Stimulated activated naive CD8-positive, alpha-beta T cell treated with anti-CD3 and anti-CD28 coated beads, Interleukin-15, amount 100 ng/mL, for 72 hours (primary cell): ENCODE data around the gene ATP10A.

Experiments used
- ATAC-seq: fragments of 150-1000 bp; cut with Tn5 transposase; 2 replicates; pipeline ENCODE4 v1.10.0; 2021; ENCODE audit warnings: mild to moderate bottlenecking, moderate library complexity
- DNase-seq, 2 donors: peaks; one replicate each; pipeline ENCODE4 v3.0.0; 2021 to 2022
- H3K27ac Mint-ChIP-seq, 2 donors: one replicate each; pipeline ENCODE4 v1.8.0; 2022; ENCODE audit warnings: mild to moderate bottlenecking in 2 of 2, mixed read lengths in 2 of 2, moderate library complexity in 2 of 2
- H3K27me3 Mint-ChIP-seq: one replicate; pipeline ENCODE4 v1.8.0; 2022; ENCODE audit warnings: mixed read lengths
- H3K4me1 Mint-ChIP-seq: one replicate; pipeline ENCODE4 v1.8.0; 2022; ENCODE audit warnings: mild to moderate bottlenecking, mixed read lengths
- H3K4me3 Mint-ChIP-seq, 2 donors: one replicate each; pipeline ENCODE4 v1.8.0; 2022; ENCODE audit warnings: mild to moderate bottlenecking in 2 of 2, mixed read lengths in 2 of 2, moderate library complexity in 1 of 2
- H3K9me3 Mint-ChIP-seq, 2 donors: one replicate each; pipeline ENCODE4 v1.8.0; 2022; ENCODE audit warnings: mixed read lengths in 2 of 2

The ATP10A gene

GRCh38 chr15:25683415-25683814 is 179.7 kb downstream of the ATP10A start:
- no peaks in the 10 kb centered on the region for H3K9me3 Mint-ChIP-seq
- H3K4me1 Mint-ChIP-seq = no peaks in the 10 kb centered on the region
- no peaks in the 10 kb centered on the region for H3K27me3 Mint-ChIP-seq
- no peak overlapping the region for H3K4me3 Mint-ChIP-seq
- ATAC-seq (no peak), DNase-seq (no peak)
- no peak overlapping the region for H3K27ac Mint-ChIP-seq

DNA sequence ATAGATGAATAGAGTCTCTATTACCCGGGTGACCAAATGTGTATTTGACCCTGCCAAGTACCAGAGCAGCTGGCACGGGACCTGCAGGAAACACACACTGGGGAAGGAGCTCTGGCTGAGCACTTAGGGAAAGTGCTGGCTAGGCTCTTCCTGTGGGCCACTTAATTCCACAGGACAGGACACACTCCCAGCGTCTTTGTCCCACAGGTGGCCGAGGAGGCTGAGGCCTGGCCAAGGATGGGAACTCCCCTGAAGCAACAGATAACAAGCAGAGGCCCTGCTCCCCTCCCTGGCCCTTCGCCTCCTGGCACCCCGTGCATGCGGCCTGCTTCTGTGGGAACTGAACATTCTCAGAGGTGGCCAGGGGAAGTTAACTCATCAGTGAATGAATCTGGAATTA is 180.8 kb downstream of the ATP10A start:
- ATAC-seq = no peak
- Mint-ChIP-seq H3K4me1 (no peaks in the 10 kb centered on the region), H3K9me3 (no peaks in the 10 kb centered on the region), H3K4me3 (no peak overlapping the region), H3K27ac (no peak overlapping the region), H3K27me3 (no peaks in the 10 kb centered on the region)
- no peak for DNase-seq

GRCh38 chr15:25680686-25681025 is 182.5 kb downstream of the ATP10A start:
- no peak overlapping the region for H3K4me3 Mint-ChIP-seq
- no peaks in the 10 kb centered on the region for H3K4me1 Mint-ChIP-seq
- ATAC-seq (no peak), DNase-seq (no peak)
- H3K27me3 Mint-ChIP-seq = no peaks in the 10 kb centered on the region
- no peak overlapping the region for H3K27ac Mint-ChIP-seq
- no peaks in the 10 kb centered on the region for H3K9me3 Mint-ChIP-seq

DNA sequence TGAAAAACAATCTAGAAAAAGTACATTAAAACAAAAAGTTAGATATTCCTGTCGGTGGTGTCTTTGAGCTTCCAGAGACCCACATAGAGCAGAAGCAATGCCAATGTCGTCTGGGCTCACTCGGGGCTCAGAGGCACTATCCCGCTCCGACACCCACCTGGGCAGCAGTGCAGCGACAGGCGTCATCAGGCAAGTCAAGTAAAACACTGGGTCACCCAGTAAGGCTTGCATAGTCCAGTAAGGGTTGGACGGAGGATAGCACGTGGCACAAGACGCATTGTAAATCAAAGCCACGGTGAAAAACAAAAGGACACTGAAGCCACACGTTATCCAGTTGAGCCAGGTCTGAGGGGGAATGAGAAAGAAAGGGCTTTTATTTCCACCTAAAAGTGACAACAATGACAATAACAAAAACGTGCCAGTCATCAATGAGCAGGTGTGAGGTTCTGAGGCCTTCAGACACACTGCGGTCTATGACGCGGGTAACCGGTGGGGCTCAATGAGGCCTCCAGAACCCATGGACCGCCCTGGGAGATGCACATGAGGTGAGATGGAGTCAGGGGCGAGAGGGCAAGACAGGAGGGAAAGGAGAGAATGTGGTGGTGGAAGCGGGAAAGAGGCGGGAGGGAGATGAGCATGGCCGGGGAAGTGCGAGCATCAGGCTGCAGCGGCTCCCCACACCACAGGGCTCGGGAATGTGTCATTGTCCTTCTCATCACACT is 183.0 kb downstream of the ATP10A start:
- H3K4me1 Mint-ChIP-seq = no peaks in the 10 kb centered on the region
- no peaks in the 10 kb centered on the region for H3K9me3 Mint-ChIP-seq
- H3K27me3 Mint-ChIP-seq = no peaks in the 10 kb centered on the region
- no peak overlapping the region for H3K4me3 Mint-ChIP-seq
- H3K27ac Mint-ChIP-seq = peak overlapping the region; percentile 28 to 37
- ATAC-seq = no peak
- DNase-seq = no peak

DNA sequence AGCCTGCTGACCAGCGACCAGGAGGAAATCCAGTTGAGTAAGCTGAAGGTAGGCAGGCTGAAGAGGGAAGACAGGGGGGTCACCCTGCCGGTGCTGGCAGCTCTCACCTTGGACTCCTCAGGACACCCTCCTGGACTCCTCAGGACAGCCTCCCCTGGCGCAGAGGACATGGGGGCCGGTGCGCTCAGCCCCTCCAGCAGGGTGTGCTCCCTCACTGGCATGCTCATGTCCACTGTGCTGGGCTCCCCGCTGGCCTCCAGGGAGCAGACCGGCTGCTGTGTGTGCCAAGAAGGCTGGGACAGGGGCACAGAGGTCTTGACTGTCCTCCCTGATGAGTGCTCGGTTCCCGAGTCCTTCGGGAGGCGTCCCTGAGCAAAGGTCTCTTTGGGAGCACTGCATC is 183.6 kb downstream of the ATP10A start:
- Mint-ChIP-seq H3K27ac (no peak overlapping the region), H3K9me3 (no peaks in the 10 kb centered on the region), H3K27me3 (no peaks in the 10 kb centered on the region), H3K4me1 (no peaks in the 10 kb centered on the region), H3K4me3 (no peak overlapping the region)
- DNase-seq = no peak
- ATAC-seq = no peak

GRCh38 chr15:25678500-25678855 is 184.6 kb downstream of the ATP10A start:
- DNase-seq (no peak), ATAC-seq (no peak)
- no peak overlapping the region for H3K27ac Mint-ChIP-seq
- no peak overlapping the region for H3K4me3 Mint-ChIP-seq
- no peaks in the 10 kb centered on the region for H3K9me3 Mint-ChIP-seq
- no peaks in the 10 kb centered on the region for H3K4me1 Mint-ChIP-seq
- no peaks in the 10 kb centered on the region for H3K27me3 Mint-ChIP-seq

DNA sequence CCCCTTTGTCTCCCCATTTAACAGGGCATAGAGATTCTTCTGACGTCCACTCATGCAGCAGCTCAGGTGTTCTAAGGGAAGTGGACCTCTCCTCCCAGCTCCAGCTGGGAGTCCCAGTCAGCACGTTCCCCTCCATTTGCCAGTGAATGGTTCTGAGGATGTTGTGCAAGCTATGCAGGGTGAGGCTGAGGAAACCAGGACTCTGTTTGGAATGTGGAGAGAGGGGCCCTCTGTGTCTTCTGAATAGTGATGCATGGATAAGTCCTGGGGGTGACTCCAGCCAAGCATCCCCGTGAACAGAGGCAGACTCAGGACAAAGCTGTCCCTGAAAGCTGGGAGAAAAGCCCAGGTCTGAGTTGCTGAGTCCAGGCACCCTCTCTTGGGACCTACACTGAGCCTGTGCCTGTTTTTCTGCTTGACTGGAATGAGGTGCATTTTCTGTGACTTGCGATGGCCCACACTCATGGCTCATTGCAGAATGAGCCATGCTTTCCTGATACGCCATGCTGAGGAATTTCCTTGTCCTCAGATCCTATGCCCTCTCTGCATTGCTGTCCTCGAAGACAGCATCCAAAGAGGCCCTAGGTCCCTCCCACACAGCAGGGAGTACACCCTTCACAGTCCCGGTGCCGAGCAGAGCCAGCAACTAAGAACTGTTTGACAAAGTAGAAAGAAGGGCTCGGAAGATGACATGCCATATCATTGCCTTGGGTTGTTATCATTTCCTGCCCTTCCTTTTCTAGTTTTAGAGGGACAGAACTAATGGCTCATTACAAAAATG is 185.2 kb downstream of the ATP10A start:
- DNase-seq (no peak), ATAC-seq (no peak)
- Mint-ChIP-seq H3K27me3 (no peaks in the 10 kb centered on the region), H3K9me3 (peaks cover 0 to under 1% of the 10 kb centered on the region in 2 donors), H3K27ac (no peak overlapping the region), H3K4me3 (no peak overlapping the region), H3K4me1 (no peaks in the 10 kb centered on the region)

DNA sequence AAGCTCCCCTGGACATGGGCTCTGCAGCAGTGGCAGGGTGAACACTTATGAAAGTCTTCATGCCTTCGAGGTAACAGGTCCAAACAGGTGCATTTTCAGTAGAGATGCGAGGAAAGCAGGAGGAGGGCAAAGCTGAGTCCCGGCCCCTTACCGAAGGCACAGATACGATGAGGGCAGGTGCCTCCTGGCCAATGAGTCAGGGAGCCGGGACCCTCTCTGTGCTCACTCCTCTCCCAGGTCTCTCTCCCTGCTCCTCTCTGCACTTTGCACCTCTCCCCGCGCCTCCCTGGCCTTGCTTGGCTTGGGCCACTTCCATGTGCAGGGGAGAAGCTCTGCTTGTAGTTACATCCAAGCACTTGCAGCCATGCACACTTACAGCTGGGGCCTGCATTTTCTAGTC is 187.1 kb downstream of the ATP10A start:
- no peak for ATAC-seq
- DNase-seq = no peak
- Mint-ChIP-seq H3K27me3 (peaks cover 3% of the 10 kb centered on the region), H3K4me3 (no peak overlapping the region), H3K4me1 (no peaks in the 10 kb centered on the region), H3K27ac (no peak overlapping the region), H3K9me3 (peaks cover 0 to 11% of the 10 kb centered on the region in 2 donors)

- DNase-seq (no peak), ATAC-seq (no peak)
- Mint-ChIP-seq H3K9me3 (peaks cover 0 to 11% of the 10 kb centered on the region in 2 donors), H3K27me3 (peaks cover 10% of the 10 kb centered on the region), H3K27ac (no peak overlapping the region), H3K4me3 (no peak overlapping the region), H3K4me1 (peaks cover 2% of the 10 kb centered on the region)
Measured at GRCh38 chr15:25675396-25675795, 187.7 kb downstream of the ATP10A start.

DNA sequence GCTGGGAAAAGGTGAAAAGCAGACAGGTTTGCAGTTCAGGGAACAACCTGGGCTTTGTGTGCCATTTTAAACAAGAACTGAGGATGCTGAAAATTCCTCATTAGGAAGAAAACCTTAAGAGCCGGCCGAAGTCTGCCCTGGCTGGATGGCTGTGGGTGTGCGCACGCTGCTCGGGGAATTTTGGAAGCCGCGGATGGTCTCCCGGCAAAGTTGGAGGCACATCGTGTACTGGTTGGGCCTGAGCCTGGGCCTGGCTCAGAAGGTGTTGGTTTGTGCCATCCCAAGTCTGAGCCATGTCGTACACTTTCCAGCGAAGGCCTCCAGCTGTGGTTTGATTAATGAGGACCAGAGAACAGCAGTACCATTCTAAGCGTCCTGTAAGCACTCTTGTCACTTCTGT is 188.2 kb downstream of the ATP10A start:
- H3K27ac Mint-ChIP-seq = no peak overlapping the region
- DNase-seq (no peak), ATAC-seq (no peak)
- H3K4me1 Mint-ChIP-seq = peaks cover 7% of the 10 kb centered on the region
- no peak overlapping the region for H3K4me3 Mint-ChIP-seq
- peaks cover 0 to 11% of the 10 kb centered on the region in 2 donors for H3K9me3 Mint-ChIP-seq
- H3K27me3 Mint-ChIP-seq = peaks cover 14% of the 10 kb centered on the region

DNA sequence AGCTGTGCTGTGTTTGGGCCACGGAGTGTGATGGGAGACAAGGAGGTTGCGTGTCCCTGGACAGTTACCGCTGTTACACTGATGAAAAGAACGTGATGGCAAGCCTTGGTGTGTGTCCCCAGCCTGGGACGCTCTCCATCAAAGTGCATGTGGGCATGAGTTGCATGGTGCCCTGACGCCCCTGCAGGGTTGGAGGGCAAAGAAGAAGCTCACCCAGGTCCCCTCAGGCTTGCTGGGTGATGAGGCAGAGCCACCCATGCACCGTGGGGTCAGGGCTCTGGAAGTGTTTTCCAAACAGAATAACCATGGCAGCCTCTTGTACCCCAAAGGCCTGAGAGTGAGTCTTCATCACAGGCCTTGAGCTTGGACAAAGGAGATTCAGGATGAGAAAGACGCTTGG is 189.2 kb downstream of the ATP10A start:
- no peak for DNase-seq
- no peak overlapping the region for H3K4me3 Mint-ChIP-seq
- no peak overlapping the region for H3K27ac Mint-ChIP-seq
- peaks cover 11% of the 10 kb centered on the region for H3K4me1 Mint-ChIP-seq
- peaks cover 24% of the 10 kb centered on the region for H3K27me3 Mint-ChIP-seq
- peaks cover 0 to 11% of the 10 kb centered on the region in 2 donors for H3K9me3 Mint-ChIP-seq
- ATAC-seq = no peak

- ATAC-seq = no peak
- Mint-ChIP-seq H3K9me3 (peaks cover 0 to 11% of the 10 kb centered on the region in 2 donors), H3K4me1 (peaks cover 11% of the 10 kb centered on the region), H3K27me3 (peaks cover 25% of the 10 kb centered on the region), H3K4me3 (no peak overlapping the region), H3K27ac (no peak overlapping the region)
- DNase-seq = no peak
Measured at GRCh38 chr15:25673351-25673750, 189.8 kb downstream of the ATP10A start.

DNA sequence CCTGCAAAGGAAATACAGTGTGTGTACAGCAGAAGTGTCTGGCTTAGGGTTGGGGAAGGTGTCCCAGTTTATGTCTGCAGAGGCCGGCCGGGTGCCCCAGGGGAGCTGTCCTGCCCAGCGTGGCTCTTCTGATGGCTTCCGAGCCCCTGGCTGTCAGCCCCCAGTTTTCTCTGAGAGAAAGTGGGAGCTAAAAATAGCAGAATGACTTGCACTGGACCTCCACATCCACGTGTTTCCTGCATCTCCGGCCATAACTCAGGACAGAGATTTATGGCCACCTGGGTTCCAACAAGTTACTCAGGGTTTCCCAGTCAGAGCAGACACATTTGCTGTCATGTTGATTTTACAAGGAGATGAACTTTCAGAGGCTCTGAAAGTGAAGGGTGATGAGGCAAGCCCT is 192.0 kb downstream of the ATP10A start:
- no peak overlapping the region for H3K4me3 Mint-ChIP-seq
- DNase-seq = no peak
- H3K27me3 Mint-ChIP-seq = peaks cover 36% of the 10 kb centered on the region
- no peak for ATAC-seq
- H3K4me1 Mint-ChIP-seq = peaks cover 11% of the 10 kb centered on the region
- H3K27ac Mint-ChIP-seq = no peak overlapping the region
- H3K9me3 Mint-ChIP-seq = peaks cover 0 to 11% of the 10 kb centered on the region in 2 donors

DNA sequence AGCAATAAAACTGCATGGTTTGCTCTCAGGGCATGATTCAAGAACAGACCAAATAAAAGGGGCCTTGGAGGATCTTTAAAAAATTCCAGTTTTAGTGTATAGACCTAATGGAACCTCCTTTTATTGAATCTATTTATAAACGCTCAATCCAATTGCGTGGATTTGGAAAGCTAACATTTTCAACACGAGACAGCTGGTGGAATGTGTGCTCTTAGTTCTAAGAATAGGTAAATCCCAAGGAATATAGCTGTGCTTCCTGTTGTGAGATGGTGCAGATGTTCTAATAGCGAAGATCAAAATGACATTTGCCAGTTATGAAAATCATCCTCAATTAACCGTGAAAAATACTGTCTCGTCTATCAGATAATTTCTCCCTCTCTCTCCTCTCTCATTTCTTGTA is 192.5 kb downstream of the ATP10A start:
- Mint-ChIP-seq H3K4me1 (peaks cover 11% of the 10 kb centered on the region), H3K27me3 (peaks cover 38% of the 10 kb centered on the region), H3K4me3 (no peak overlapping the region), H3K9me3 (peaks cover 0 to 11% of the 10 kb centered on the region in 2 donors), H3K27ac (no peak overlapping the region)
- DNase-seq (no peak), ATAC-seq (no peak)

- ATAC-seq (peak; percentile 39), DNase-seq (no peak)
- peaks cover 0 to 11% of the 10 kb centered on the region in 2 donors for H3K9me3 Mint-ChIP-seq
- H3K4me1 Mint-ChIP-seq = peaks cover 11% of the 10 kb centered on the region
- H3K27me3 Mint-ChIP-seq = peaks cover 43% of the 10 kb centered on the region
- H3K4me3 Mint-ChIP-seq = no peak overlapping the region
- no peak overlapping the region for H3K27ac Mint-ChIP-seq
Measured at GRCh38 chr15:25670025-25670554, 193.0 kb downstream of the ATP10A start.

DNA sequence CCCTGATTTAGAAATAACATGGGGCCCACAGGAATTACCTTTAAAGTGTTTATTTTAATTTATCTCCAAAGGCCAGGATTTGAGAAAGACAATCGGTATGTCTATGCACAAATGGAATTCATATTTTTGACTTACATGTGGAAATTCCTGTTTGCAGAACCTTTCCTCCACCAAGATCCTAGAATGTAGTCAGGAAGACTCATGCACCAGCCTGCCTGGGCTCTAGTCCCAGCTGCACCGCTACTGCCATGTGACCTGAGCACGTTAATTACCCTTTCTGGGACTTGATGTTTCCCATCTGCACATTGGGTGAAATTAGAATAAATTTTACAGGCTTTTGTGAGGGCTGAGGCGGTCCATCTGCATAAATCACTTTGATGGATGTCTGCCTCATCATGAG is 194.2 kb downstream of the ATP10A start:
- Mint-ChIP-seq H3K4me3 (no peak overlapping the region), H3K9me3 (peaks cover 0 to 11% of the 10 kb centered on the region in 2 donors), H3K4me1 (peaks cover 11% of the 10 kb centered on the region), H3K27me3 (peaks cover 48% of the 10 kb centered on the region), H3K27ac (no peak overlapping the region)
- ATAC-seq (no peak), DNase-seq (no peak)
